Endothelial cell of umbilical vein (primary cell): ENCODE measurements around the gene FBXW11.
A peak's percentile ranks its signal among the peaks of the same experiment; 100 is the strongest.

Experiments
- EZH2 ChIP-seq: IDR thresholded peaks from 2 replicates; pipeline ENCODE4 v1.6.1; 2012; ENCODE audit warnings: borderline replicate concordance, low read depth, mild to moderate bottlenecking, moderate library complexity, low read length, inconsistent platforms; ENCODE audit not compliant: severe bottlenecking
- GATA2 ChIP-seq: IDR thresholded peaks from 2 replicates; pipeline ENCODE4 v1.7.0; 2011; ENCODE audit warnings: low read depth, mild to moderate bottlenecking, moderate library complexity, mixed read lengths, low read length; ENCODE audit not compliant: insufficient read length, insufficient read depth
- JUN ChIP-seq: IDR thresholded peaks from 2 replicates; pipeline ENCODE4 v1.6.1; 2011; ENCODE audit warnings: borderline replicate concordance, low read depth; ENCODE audit not compliant: insufficient read length, insufficient read depth
- POLR2A ChIP-seq: IDR thresholded peaks from 2 replicates; pipeline ENCODE4 v1.6.1; 2012; ENCODE audit warnings: low read depth, mild to moderate bottlenecking, control low read depth, low read length
- POLR2AphosphoS5 ChIP-seq: IDR thresholded peaks from 2 replicates; pipeline ENCODE4 v1.6.1; 2012; ENCODE audit warnings: low read depth, mild to moderate bottlenecking, control low read depth, low read length, moderate library complexity; ENCODE audit not compliant: insufficient read depth
- TF ChIP-seq, protein P1 (sequence below), 2 donors: IDR thresholded peaks; 1 replicate in 1 of 2; 2 replicates in 1 of 2; pipeline ENCODE4 v1.5.1; 2011; ENCODE audit warnings: low read length in 2 of 2, mild to moderate bottlenecking in 2 of 2, moderate library complexity in 2 of 2, control low read depth in 1 of 2, inconsistent platforms in 1 of 2, low read depth in 1 of 2; ENCODE audit not compliant: insufficient read depth in 1 of 2; ENCODE audit errors: extremely low read depth in 1 of 2
- TF ChIP-seq, protein P2 (sequence below): IDR thresholded peaks from 2 replicates; pipeline ENCODE4 v1.6.1; 2011; ENCODE audit not compliant: insufficient read depth, insufficient read length

- TF ChIP-seq POLR2AphosphoS5 (peak; percentile 87), POLR2A (no peak), EZH2 (no peak), GATA2 (peak; percentile 94), JUN (peak; percentile 23)
- TF ChIP-seq, protein P1, sequence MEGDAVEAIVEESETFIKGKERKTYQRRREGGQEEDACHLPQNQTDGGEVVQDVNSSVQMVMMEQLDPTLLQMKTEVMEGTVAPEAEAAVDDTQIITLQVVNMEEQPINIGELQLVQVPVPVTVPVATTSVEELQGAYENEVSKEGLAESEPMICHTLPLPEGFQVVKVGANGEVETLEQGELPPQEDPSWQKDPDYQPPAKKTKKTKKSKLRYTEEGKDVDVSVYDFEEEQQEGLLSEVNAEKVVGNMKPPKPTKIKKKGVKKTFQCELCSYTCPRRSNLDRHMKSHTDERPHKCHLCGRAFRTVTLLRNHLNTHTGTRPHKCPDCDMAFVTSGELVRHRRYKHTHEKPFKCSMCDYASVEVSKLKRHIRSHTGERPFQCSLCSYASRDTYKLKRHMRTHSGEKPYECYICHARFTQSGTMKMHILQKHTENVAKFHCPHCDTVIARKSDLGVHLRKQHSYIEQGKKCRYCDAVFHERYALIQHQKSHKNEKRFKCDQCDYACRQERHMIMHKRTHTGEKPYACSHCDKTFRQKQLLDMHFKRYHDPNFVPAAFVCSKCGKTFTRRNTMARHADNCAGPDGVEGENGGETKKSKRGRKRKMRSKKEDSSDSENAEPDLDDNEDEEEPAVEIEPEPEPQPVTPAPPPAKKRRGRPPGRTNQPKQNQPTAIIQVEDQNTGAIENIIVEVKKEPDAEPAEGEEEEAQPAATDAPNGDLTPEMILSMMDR (IDR thresholded peaks at IDR 0.05; ENCODE audit: extremely low read depth in 1 of 2, insufficient read depth in 1 of 2, low read depth in 1 of 2, low read length in 2 of 2), result no peak
- TF ChIP-seq, protein P2, sequence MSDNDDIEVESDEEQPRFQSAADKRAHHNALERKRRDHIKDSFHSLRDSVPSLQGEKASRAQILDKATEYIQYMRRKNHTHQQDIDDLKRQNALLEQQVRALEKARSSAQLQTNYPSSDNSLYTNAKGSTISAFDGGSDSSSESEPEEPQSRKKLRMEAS, result no peak
Measured at GRCh38 chr5:172048539-172049101, 42.2 kb upstream of the FBXW11 start.
